Measurements from ENCODE around the gene GRIN3A. TPM values are rescaled to one million over a fixed set of nuclear protein-coding genes. Genes with fewer than 3 reads are reported as not detected.

The GRIN3A gene
- total RNA-seq, 1 experiment from 2014 or later = 0.02 TPM

- TF ChIP-seq ZSCAN18 (CRISPR knock-in tag; IDR thresholded peaks at IDR 0.05) (no peak), ATF6 (CRISPR knock-in tag; IDR thresholded peaks at IDR 0.05) (no peak), ZNF425 (CRISPR knock-in tag; conservative IDR thresholded peaks at IDR 0.05) (no peak), USF1 (CRISPR knock-in tag; IDR thresholded peaks at IDR 0.05) (no peak), NR1H2 (CRISPR knock-in tag; IDR thresholded peaks at IDR 0.05) (no peak), ESRRA (CRISPR knock-in tag; IDR thresholded peaks at IDR 0.05; ENCODE audit: borderline replicate concordance) (no peak), ZNF396 (CRISPR knock-in tag; IDR thresholded peaks at IDR 0.05; ENCODE audit: borderline replicate concordance) (no peak)
Measured at GRCh38 chr9:101592788-101593187, 145.7 kb downstream of the GRIN3A start (continued).

GRCh38 chr9:101591787-101592446 lies 146.5 kb downstream of the GRIN3A start:
- Mint-ChIP-seq H3K27me3 (ENCODE audit: low read depth) (no peaks in the 10 kb centered on the region; the same call in 1 of the 2 replicates), H3K4me1 (peaks cover 6% of the 10 kb centered on the region), H3K4me3 (no peak overlapping the region), H3K36me3 (no peaks in the 10 kb centered on the region), H3K27ac (no peak overlapping the region), H3K9me3 (no peaks in the 10 kb centered on the region)
- ChIA-PET POLR2A (no interaction called here), CTCF (interaction anchor here (1.0 to 1.5 kb wide), 2 partner anchors 10 to 143 kb away, joined by 3 to 6 read pairs; no protein-coding TSS in a partner anchor)
- DNase-seq (ENCODE audit: low spot score) (no peak), ATAC-seq (no peak)
- no peak for TF ChIP-seq ZNF396 (CRISPR knock-in tag; IDR thresholded peaks at IDR 0.05; ENCODE audit: borderline replicate concordance)
- TF ChIP-seq ZNF532 (CRISPR knock-in tag; IDR thresholded peaks at IDR 0.05; ENCODE audit: borderline replicate concordance) = no peak
- no peak for TF ChIP-seq ERG (CRISPR knock-in tag; IDR thresholded peaks at IDR 0.05)
- TF ChIP-seq ZNF512 (CRISPR knock-in tag; IDR thresholded peaks at IDR 0.05; ENCODE audit: borderline replicate concordance) = no peak
- TF ChIP-seq CBFB (CRISPR knock-in tag; IDR thresholded peaks at IDR 0.05; ENCODE audit: low read depth) = no peak
- TF ChIP-seq NFYB (CRISPR knock-in tag; conservative IDR thresholded peaks at IDR 0.05; ENCODE audit: low read depth) = no peak
- no peak for TF ChIP-seq TCF7 (CRISPR knock-in tag; IDR thresholded peaks at IDR 0.05; ENCODE audit: low read depth)
